ENCODE results near the gene GNB1L. TPM values are rescaled to one million over a fixed set of nuclear protein-coding genes. Genes with fewer than 3 reads are reported as not detected.

GNB1L gene
- total RNA-seq, 1 experiment from 2014 or later, result 17.9 TPM

DNA sequence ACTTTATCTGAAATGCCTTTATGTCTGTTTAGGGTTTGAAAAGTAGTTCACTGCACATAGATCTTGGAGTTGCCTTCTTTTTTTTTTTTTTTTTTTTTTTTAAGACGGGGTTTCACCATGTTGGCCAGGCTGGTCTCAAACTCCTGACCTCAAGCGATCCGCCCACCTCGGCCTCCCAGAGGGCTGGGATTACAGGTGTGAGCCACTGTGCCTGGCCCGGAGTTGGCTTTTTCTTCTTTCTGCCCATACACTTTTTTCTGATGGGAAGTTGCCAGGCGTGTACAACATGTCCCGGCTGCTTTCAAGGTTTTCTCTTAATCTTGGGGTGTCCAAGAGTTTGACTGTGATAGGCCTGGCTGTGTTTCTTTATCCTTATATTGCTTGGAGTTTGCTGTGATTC, 12.9 kb upstream of the GNB1L start:
- POLR2A ChIA-PET (ENCODE audit: low non-redundant PET), result no interaction called here
- intact Hi-C loops (cut with micrococcal nuclease; ENCODE audit: unreplicated experiment), result no loop called here
- H3K27ac ChIP-seq (ENCODE audit: low read depth, low read length, poor library complexity, severe bottlenecking), result no peak overlapping the region
- no peak for DNase-seq (ENCODE audit: low spot score)
- CTCF ChIA-PET, result no interaction called here
- TF ChIP-seq, protein P1, sequence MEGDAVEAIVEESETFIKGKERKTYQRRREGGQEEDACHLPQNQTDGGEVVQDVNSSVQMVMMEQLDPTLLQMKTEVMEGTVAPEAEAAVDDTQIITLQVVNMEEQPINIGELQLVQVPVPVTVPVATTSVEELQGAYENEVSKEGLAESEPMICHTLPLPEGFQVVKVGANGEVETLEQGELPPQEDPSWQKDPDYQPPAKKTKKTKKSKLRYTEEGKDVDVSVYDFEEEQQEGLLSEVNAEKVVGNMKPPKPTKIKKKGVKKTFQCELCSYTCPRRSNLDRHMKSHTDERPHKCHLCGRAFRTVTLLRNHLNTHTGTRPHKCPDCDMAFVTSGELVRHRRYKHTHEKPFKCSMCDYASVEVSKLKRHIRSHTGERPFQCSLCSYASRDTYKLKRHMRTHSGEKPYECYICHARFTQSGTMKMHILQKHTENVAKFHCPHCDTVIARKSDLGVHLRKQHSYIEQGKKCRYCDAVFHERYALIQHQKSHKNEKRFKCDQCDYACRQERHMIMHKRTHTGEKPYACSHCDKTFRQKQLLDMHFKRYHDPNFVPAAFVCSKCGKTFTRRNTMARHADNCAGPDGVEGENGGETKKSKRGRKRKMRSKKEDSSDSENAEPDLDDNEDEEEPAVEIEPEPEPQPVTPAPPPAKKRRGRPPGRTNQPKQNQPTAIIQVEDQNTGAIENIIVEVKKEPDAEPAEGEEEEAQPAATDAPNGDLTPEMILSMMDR (conservative IDR thresholded peaks at IDR 0.05; ENCODE audit: low read depth, low read length), result no peak
- TF ChIP-seq EZH2 (IDR thresholded peaks at IDR 0.05; ENCODE audit: borderline replicate concordance, low read depth, low read length, poor library complexity, severe bottlenecking), result no peak
- no peak overlapping the region for H3K4me3 ChIP-seq (ENCODE audit: low read depth, low read length, poor library complexity, severe bottlenecking)
- H3K9me3 ChIP-seq (ENCODE audit: low read depth, low read length, poor library complexity, severe bottlenecking), result no peaks in the 10 kb centered on the region
- no peaks in the 10 kb centered on the region for H3K36me3 ChIP-seq (ENCODE audit: insufficient read depth, low read length, poor library complexity, severe bottlenecking)
- no peaks in the 10 kb centered on the region for H3K4me1 ChIP-seq (ENCODE audit: insufficient read depth, low read length, poor library complexity, severe bottlenecking)
- no TSS peak for BruUV-seq (replicated peaks)
- H3K27me3 ChIP-seq (replicated peaks; ENCODE audit: insufficient read depth, low read depth, low read length, poor library complexity), result no peaks in the 10 kb centered on the region

DNA sequence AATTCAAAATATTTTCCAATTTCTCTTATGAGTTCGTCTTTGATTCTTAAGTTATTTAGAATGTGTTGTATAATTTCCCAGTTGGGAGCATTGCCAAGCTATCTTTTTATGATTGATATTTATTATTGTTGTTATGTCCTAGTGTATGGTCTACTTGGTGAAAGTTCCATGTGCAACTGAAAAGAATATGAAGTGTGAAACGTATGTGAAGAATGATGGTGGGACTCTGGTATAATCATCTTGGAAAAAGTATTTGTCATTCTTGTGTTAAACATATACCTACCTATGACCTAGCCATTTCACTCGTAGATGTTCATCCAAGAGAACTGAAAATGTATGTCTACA, 12.0 kb upstream of the GNB1L start:
- CTCF ChIA-PET, result no interaction called here
- POLR2A ChIA-PET (ENCODE audit: low non-redundant PET), result no interaction called here
- H3K4me1 ChIP-seq (ENCODE audit: insufficient read depth, low read length, poor library complexity, severe bottlenecking), result no peaks in the 10 kb centered on the region
- H3K36me3 ChIP-seq (ENCODE audit: insufficient read depth, low read length, poor library complexity, severe bottlenecking), result no peaks in the 10 kb centered on the region
- no peak for DNase-seq (ENCODE audit: low spot score)
- H3K27me3 ChIP-seq (replicated peaks; ENCODE audit: insufficient read depth, low read depth, low read length, poor library complexity), result no peaks in the 10 kb centered on the region
- no peaks in the 10 kb centered on the region for H3K9me3 ChIP-seq (ENCODE audit: low read depth, low read length, poor library complexity, severe bottlenecking)
- intact Hi-C loops (cut with micrococcal nuclease; ENCODE audit: unreplicated experiment), result no loop called here
- BruUV-seq (replicated peaks), result no TSS peak
- no peak for TF ChIP-seq EZH2 (IDR thresholded peaks at IDR 0.05; ENCODE audit: borderline replicate concordance, low read depth, low read length, poor library complexity, severe bottlenecking)
- TF ChIP-seq, protein P1 (conservative IDR thresholded peaks at IDR 0.05; ENCODE audit: low read depth, low read length), result no peak
- no peak overlapping the region for H3K4me3 ChIP-seq (ENCODE audit: low read depth, low read length, poor library complexity, severe bottlenecking)
- no peak overlapping the region for H3K27ac ChIP-seq (ENCODE audit: low read depth, low read length, poor library complexity, severe bottlenecking)

DNA sequence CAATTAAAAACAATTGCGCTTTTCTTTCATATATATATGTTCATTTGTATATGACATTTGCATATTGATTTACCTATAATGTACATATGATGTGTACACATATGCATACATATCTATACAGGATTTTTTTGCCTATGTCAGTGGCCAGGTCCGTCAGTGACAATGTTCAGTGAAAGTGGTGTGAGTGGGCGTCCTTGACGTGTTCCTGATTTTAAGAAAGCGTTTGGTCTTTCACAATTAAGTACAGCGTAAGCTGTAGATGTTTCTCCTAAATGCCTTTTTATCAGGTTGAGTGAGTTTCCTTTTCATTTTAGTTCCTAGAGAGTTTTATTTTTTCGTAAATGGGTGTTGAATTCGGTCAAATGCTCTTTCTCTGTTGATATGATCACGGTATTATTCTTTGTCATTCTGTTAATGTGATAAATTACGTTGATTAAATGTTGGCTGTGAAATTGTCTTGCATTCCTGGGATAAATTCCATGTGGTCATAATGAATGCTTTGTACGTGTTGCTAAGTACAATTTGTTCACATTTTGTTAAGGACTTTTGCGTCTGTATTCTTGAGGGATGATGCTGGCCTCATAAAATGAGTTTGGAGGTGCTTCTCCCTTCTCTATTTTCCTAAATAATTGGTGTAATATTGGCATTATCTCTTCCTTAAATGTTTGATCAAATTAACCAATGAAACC, 10.6 kb upstream of the GNB1L start:
- Histone ChIP-seq H3K27me3 (replicated peaks; ENCODE audit: insufficient read depth, low read depth, low read length, poor library complexity) (no peaks in the 10 kb centered on the region), H3K9me3 (ENCODE audit: low read depth, low read length, poor library complexity, severe bottlenecking) (no peaks in the 10 kb centered on the region), H3K4me3 (ENCODE audit: low read depth, low read length, poor library complexity, severe bottlenecking) (no peak overlapping the region), H3K4me1 (ENCODE audit: insufficient read depth, low read length, poor library complexity, severe bottlenecking) (no peaks in the 10 kb centered on the region), H3K36me3 (ENCODE audit: insufficient read depth, low read length, poor library complexity, severe bottlenecking) (no peaks in the 10 kb centered on the region), H3K27ac (ENCODE audit: low read depth, low read length, poor library complexity, severe bottlenecking) (no peak overlapping the region)
- no peak for TF ChIP-seq EZH2 (IDR thresholded peaks at IDR 0.05; ENCODE audit: borderline replicate concordance, low read depth, low read length, poor library complexity, severe bottlenecking)
- TF ChIP-seq, protein P1 (conservative IDR thresholded peaks at IDR 0.05; ENCODE audit: low read depth, low read length), result no peak
- no peak for DNase-seq (ENCODE audit: low spot score)
- POLR2A ChIA-PET (ENCODE audit: low non-redundant PET), result no interaction called here
- CTCF ChIA-PET, result no interaction called here
- intact Hi-C loops (cut with micrococcal nuclease; ENCODE audit: unreplicated experiment), result no loop called here
- no TSS peak for BruUV-seq (replicated peaks)

Measured in A673 (cell line).